ENCODE results near the gene HDAC4. TPM values are rescaled to one million over a fixed set of nuclear protein-coding genes. Genes with fewer than 3 reads are reported as not detected.

HDAC4 gene
- total RNA-seq, 1 experiment from 2014 or later: 40.1 TPM

GRCh38 chr2:239133945-239134570, 266.8 kb downstream of the HDAC4 start:
- Histone ChIP-seq H3K27ac (ENCODE audit: low read length) (no peak overlapping the region), H3K36me3 (ENCODE audit: control insufficient read depth, insufficient read depth, low read length) (no peaks in the 10 kb centered on the region), H3K27me3 (ENCODE audit: control insufficient read depth, insufficient read depth, low read length) (no peaks in the 10 kb centered on the region), H3K4me1 (ENCODE audit: control insufficient read depth, insufficient read depth, low read length) (no peaks in the 10 kb centered on the region), H3K4me3 (ENCODE audit: low read depth in 2 of 2, low read length in 2 of 2) (no peak overlapping the region), H3K9me3 (ENCODE audit: control insufficient read depth, insufficient read depth, low read depth, low read length) (no peaks in the 10 kb centered on the region)
- intact Hi-C loops (cut with micrococcal nuclease; ENCODE audit: unreplicated experiment) (no loop called here), in situ Hi-C loops (cut with HindIII; ENCODE audit: low pct_unique_long_range_greater_than_20kb, low sequenced_read_pairs) (no loop called here)
- no TSS peak for BruUV-seq (replicated peaks)
- POLR2A ChIA-PET: no interaction called here
- DNase-seq (ENCODE audit: low read depth, low spot score): no peak
- TF ChIP-seq SIN3A (IDR thresholded peaks at IDR 0.05; ENCODE audit: borderline replicate concordance, insufficient read depth, low read depth, low read length): no peak
- no peak for TF ChIP-seq REST (IDR thresholded peaks at IDR 0.05; ENCODE audit: insufficient read depth in 1 of 2, low read depth in 2 of 2, low read length in 1 of 2)
- no peak for TF ChIP-seq CTCF (IDR thresholded peaks at IDR 0.05)
- no peak for TF ChIP-seq TCF7L2 (IDR thresholded peaks at IDR 0.05; ENCODE audit: low read depth, low read length)
- no peak for TF ChIP-seq POLR2AphosphoS5 (IDR thresholded peaks at IDR 0.05; ENCODE audit: low read depth, low read length)
- no peak for ATAC-seq
- CTCF ChIA-PET: no interaction called here

GRCh38 chr2:239132786-239133185, 268.0 kb downstream of the HDAC4 start:
- TF ChIP-seq CTCF (IDR thresholded peaks at IDR 0.05): no peak
- Histone ChIP-seq H3K27me3 (ENCODE audit: control insufficient read depth, insufficient read depth, low read length) (no peaks in the 10 kb centered on the region), H3K27ac (ENCODE audit: low read length) (no peak overlapping the region), H3K4me3 (ENCODE audit: low read depth in 2 of 2, low read length in 2 of 2) (no peak overlapping the region), H3K9me3 (ENCODE audit: control insufficient read depth, insufficient read depth, low read depth, low read length) (no peaks in the 10 kb centered on the region), H3K4me1 (ENCODE audit: control insufficient read depth, insufficient read depth, low read length) (no peaks in the 10 kb centered on the region), H3K36me3 (ENCODE audit: control insufficient read depth, insufficient read depth, low read length) (no peaks in the 10 kb centered on the region)
- in situ Hi-C loops (cut with HindIII; ENCODE audit: low pct_unique_long_range_greater_than_20kb, low sequenced_read_pairs): no loop called here
- no peak for ATAC-seq
- BruUV-seq (replicated peaks): no TSS peak
- POLR2A ChIA-PET: no interaction called here
- DNase-seq (ENCODE audit: low read depth, low spot score): no peak
- intact Hi-C loops (cut with micrococcal nuclease; ENCODE audit: unreplicated experiment): no loop called here
- CTCF ChIA-PET: no interaction called here
